Skeletal muscle tissue (tissue), 4 donors: ENCODE measurements around the gene BSN. TPM values are rescaled to one million over a fixed set of nuclear protein-coding genes. Genes with fewer than 3 reads are reported as not detected.
"Not testable (repeated sequence)": the region's sequence is repeated elsewhere in the genome, so short reads cannot be mapped to it uniquely, and the experiment has no call there.

ENCODE experiments used
- H3K27ac ChIP-seq: one replicate; pipeline ENCODE4 v1.7.0; 2013; ENCODE audit warnings: mild to moderate bottlenecking, low read depth, low read length, inconsistent platforms
- H3K27me3 ChIP-seq, 3 donors: one replicate each; pipeline ENCODE4 v1.7.0; 2013; ENCODE audit warnings: low read length in 3 of 3; ENCODE audit not compliant: control insufficient read depth in 3 of 3, insufficient read depth in 3 of 3
- H3K36me3 ChIP-seq, 3 donors: one replicate each; pipeline ENCODE4 v1.7.0; 2013; ENCODE audit warnings: low read length in 3 of 3; ENCODE audit not compliant: control insufficient read depth in 3 of 3, insufficient read depth in 3 of 3
- H3K4me1 ChIP-seq, 3 donors: one replicate each; pipeline ENCODE4 v1.7.0; 2013; ENCODE audit warnings: low read length in 3 of 3, mild to moderate bottlenecking in 3 of 3; ENCODE audit not compliant: control insufficient read depth in 3 of 3, insufficient read depth in 3 of 3
- H3K4me3 ChIP-seq, 3 donors: one replicate each; pipeline ENCODE4 v1.7.0; 2013; ENCODE audit warnings: low read length in 3 of 3
- H3K9ac ChIP-seq, 3 donors: one replicate each; pipeline ENCODE4 v1.7.0; 2013; ENCODE audit warnings: low read length in 3 of 3, mild to moderate bottlenecking in 3 of 3, moderate library complexity in 2 of 3, low read depth in 1 of 3
- H3K9me3 ChIP-seq, 3 donors: one replicate each; pipeline ENCODE4 v1.7.0; 2013; ENCODE audit warnings: low read length in 3 of 3; ENCODE audit not compliant: control insufficient read depth in 3 of 3
- total RNA-seq: library from RNA; depleted of rRNA; stranded (reverse); fragments of >200 nt; gene quantifications from one replicate; pipeline ENCODE4 v1.2.3, GENCODE V29; 2014
- donor health status: Osteomylitis.

BSN gene
- total RNA-seq, 1 donor from 2014 or later = under 0.01 TPM

GRCh38 chr3:49691481-49691880 lies 137.2 kb downstream of the BSN start:
- peaks cover 45 to 70% (median 57%) of the 10 kb centered on the region in 3 donors for H3K4me1 ChIP-seq
- H3K27ac ChIP-seq, H3K36me3 ChIP-seq, H3K9me3 ChIP-seq, H3K27me3 ChIP-seq: not testable (repeated sequence)
- H3K4me3 ChIP-seq = peak overlapping the region in 2 of 3 donors; percentile 9 to 41
- H3K9ac ChIP-seq = peak overlapping the region in 2 of 3 donors; percentile 48 to 62

GRCh38 chr3:49694409-49695070 lies 140.3 kb downstream of the BSN start:
- H3K4me1 ChIP-seq = peaks cover 50 to 77% (median 56%) of the 10 kb centered on the region in 3 donors
- peak overlapping the region; percentile 94 for H3K27ac ChIP-seq
- peaks cover 21 to 27% (median 21%) of the 10 kb centered on the region in 3 donors for H3K36me3 ChIP-seq
- not testable (repeated sequence) for H3K9me3 ChIP-seq, H3K27me3 ChIP-seq
- peak overlapping the region in 2 of 3 donors; percentile 29 to 31 for H3K4me3 ChIP-seq
- H3K9ac ChIP-seq = peak overlapping the region; percentile 48 to 77 (median 71)

DNA sequence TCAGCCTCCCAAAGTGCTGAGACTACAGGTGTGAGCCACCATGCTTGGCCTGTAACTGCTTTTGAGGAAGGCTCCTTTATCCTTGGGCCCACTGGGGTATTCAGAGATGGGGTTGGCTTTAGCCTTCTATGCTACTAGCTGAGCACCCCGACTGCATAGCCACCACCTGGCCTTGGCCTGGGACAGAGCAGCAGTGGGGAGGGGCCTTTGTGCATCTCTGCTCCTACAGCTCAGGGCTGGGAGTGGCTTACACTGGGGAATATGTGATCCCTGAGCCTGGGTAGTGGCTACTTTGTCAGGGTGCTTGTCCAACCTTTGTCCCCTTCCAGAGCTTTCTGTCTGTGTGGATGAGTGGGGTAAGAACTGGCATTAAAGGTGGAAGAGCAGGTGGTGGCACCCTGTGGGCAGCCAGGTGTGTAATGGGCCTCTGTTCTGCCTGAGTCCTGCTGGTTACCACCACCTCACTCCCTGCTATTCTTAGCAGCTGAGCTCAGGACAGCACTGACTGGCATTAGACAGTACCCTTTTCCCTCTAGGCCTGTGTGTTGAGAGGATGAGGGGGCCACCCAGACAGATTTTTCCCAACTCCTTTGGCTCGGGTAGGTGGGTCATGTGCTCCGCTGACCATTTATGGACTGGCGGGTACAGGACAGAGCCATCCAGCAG lies 141.2 kb downstream of the BSN start:
- H3K9ac ChIP-seq = peak overlapping the region in 2 of 3 donors; percentile 61 to 71
- not testable (repeated sequence) for H3K9me3 ChIP-seq, H3K27me3 ChIP-seq
- peak overlapping the region in 1 of 3 donors; percentile 41 for H3K4me3 ChIP-seq
- peak overlapping the region; percentile 94 for H3K27ac ChIP-seq
- peaks cover 49 to 80% (median 58%) of the 10 kb centered on the region in 3 donors for H3K4me1 ChIP-seq
- peaks cover 27 to 36% (median 28%) of the 10 kb centered on the region in 3 donors for H3K36me3 ChIP-seq

DNA sequence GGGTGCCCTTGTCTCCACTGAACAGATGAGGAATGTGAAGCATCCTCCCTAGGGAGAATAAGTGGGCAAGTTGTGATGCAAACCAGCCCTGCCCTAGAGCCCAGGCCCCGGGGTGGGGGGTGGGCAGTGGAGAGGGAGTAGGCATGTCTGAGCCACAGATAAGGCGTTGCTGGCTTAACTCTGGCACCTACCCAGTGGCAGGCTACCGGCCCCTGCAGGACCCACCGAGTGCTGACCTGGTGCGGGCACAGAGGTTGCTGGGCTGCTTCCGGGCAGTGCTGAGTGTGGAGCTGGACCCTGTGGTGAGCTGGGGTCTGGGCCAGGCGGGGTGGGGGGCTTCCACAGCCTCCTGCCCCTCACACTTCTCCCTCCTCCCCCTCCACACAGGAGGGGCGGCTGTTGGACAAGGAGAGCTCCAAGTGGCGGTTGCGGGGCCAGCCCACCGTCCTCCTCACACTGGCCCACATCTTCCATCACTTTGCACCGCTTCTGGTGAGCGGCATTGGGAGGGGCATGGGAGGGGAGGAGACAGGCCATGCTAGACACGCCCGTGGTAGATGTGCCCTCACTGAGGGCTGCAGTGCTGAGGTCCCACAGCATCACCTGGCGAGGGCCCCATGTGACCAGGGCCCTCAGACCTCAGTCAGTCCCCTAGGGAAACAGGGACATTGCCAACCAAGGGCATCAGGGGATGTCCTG lies 145.2 kb downstream of the BSN start:
- peak overlapping the region in 1 of 3 donors; percentile 33 for H3K9ac ChIP-seq
- H3K36me3 ChIP-seq = peaks cover 60 to 70% (median 62%) of the 10 kb centered on the region in 3 donors
- peak overlapping the region; percentile 47 for H3K27ac ChIP-seq
- no peaks in the 10 kb centered on the region for H3K9me3 ChIP-seq
- H3K4me1 ChIP-seq = peaks cover 31 to 78% (median 57%) of the 10 kb centered on the region in 3 donors
- H3K4me3 ChIP-seq = no peak overlapping the region
- no peaks in the 10 kb centered on the region for H3K27me3 ChIP-seq

DNA sequence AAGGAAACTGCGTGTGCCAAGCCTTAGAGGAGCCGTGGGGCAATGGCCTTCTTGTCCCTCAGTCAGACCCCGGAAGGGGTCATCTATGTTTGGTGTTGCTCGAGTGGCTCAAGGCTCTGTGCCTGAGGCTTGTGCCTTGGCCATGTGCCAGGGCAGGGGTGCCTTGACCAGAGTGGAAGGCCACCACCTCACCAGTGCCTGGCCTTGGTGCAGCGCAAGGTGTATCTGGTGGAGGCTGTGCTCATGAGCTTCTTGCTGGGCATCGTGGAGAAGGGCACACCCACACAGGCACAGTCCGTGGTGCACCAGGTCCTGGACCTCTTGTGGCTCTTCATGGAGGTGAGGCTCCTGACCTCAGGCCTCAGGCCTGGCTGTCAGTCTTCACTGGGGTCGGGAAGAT lies 145.7 kb downstream of the BSN start:
- Histone ChIP-seq H3K27ac (no peak overlapping the region), H3K36me3 (peaks cover 65 to 76% (median 68%) of the 10 kb centered on the region in 3 donors), H3K9ac (no peak overlapping the region), H3K27me3 (no peaks in the 10 kb centered on the region), H3K9me3 (no peaks in the 10 kb centered on the region), H3K4me1 (peaks cover 29 to 73% (median 53%) of the 10 kb centered on the region in 3 donors), H3K4me3 (no peak overlapping the region)

DNA sequence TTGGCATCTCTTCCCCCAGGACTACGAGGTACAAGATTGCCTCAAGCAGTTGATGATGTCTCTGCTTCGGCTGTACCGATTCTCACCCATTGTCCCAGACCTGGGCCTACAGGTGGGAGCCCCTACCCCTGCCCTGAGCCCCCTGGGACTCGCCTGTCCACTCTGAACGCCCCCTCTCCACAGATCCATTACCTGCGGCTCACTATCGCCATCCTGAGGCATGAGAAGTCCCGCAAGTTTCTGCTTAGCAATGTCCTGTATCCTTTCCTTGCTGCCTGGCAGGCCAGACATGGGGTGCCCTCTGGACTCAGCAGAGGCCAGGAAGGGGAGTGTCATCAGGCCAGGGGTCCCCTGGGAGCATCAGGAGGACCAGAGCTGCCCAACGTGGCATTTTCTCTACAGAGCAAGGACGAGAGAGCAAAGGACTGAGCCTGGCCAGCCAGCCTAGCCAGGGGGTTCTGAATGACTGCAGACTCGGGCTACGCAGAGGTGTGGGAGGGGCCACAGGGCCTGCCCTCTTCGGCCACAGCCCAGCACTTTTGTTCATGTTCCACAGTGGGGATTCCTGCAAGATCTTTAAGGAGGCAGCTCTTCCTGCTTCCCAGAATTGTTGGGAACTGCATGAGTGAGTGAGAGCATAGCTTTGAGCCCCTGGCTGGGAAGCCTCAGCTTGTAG lies 146.3 kb downstream of the BSN start:
- H3K4me3 ChIP-seq = no peak overlapping the region
- H3K9ac ChIP-seq = peak overlapping the region in 1 of 3 donors; percentile 45
- peaks cover 26 to 67% (median 47%) of the 10 kb centered on the region in 3 donors for H3K4me1 ChIP-seq
- H3K27me3 ChIP-seq = no peaks in the 10 kb centered on the region
- H3K36me3 ChIP-seq = peaks cover 71 to 82% (median 73%) of the 10 kb centered on the region in 3 donors
- no peak overlapping the region for H3K27ac ChIP-seq
- H3K9me3 ChIP-seq = no peaks in the 10 kb centered on the region

DNA sequence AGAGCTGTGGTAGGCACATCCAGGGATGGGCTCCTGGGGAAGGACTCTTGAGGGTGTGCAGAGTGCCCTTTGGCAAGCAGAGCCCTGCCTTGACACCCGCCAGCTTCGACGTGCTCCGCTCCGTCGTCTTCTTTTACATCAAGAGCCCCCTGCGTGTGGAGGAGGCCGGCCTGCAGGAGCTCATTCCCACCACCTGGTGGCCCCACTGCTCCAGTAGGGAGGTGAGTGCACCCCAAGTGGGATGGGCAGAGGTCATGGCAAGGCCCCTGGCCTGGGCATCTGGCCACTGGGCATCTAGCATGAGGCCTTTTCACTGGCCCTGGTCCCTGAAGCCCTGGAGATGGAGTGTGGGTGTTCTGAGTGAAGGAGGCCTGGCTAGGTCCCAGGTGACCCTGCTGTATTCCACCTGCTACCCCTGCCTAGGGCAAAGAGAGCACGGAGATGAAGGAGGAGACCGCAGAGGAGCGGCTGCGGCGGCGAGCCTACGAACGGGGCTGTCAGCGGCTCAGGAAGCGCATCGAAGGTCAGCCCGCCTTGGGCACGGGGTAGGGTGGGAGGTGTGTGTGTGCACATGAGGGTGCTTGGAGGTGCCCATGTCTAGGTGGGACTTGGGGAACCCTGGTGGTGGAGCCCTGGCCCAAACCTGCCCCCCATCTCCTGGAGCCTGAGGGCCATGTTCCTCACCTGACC lies 147.3 kb downstream of the BSN start:
- Histone ChIP-seq H3K27me3 (no peaks in the 10 kb centered on the region), H3K4me3 (peak overlapping the region in 1 of 3 donors; percentile 22), H3K27ac (no peak overlapping the region), H3K9me3 (no peaks in the 10 kb centered on the region), H3K4me1 (peaks cover 24 to 59% (median 40%) of the 10 kb centered on the region in 3 donors), H3K36me3 (peaks cover 78 to 90% (median 82%) of the 10 kb centered on the region in 3 donors), H3K9ac (peak overlapping the region in 2 of 3 donors; percentile 40 to 45)

GRCh38 chr3:49702672-49703071 lies 148.4 kb downstream of the BSN start:
- H3K9me3 ChIP-seq = no peaks in the 10 kb centered on the region
- H3K9ac ChIP-seq = no peak overlapping the region
- H3K4me3 ChIP-seq = no peak overlapping the region
- no peaks in the 10 kb centered on the region for H3K27me3 ChIP-seq
- peaks cover 17 to 48% (median 29%) of the 10 kb centered on the region in 3 donors for H3K4me1 ChIP-seq
- H3K27ac ChIP-seq = no peak overlapping the region
- H3K36me3 ChIP-seq = peaks cover 83 to 90% (median 85%) of the 10 kb centered on the region in 3 donors

DNA sequence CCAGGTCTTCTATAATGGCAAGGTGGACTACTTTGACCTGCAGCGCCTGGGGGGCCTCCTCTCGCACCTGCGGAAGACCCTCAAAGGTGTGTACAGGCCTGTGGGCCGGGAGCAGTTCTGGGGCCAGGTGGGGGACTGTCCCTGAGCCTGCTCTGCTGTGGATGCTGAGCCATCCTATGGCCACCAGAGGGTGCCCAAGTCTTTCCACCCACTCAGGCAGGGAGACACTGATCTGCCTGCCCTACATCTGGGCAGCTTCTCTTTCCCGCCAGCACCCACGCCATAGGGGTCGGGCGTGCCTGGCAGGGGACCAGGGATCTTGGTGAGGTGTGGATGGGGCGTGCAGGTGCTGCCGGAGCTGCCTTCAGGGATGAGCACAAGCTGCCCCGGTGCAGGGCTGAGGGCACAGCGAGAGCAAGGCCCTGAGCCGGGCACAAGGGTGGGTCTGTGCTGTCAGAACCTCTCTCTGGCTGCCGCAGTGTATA lies 149.2 kb downstream of the BSN start:
- Histone ChIP-seq H3K4me1 (peaks cover 12 to 40% (median 23%) of the 10 kb centered on the region in 3 donors), H3K4me3 (no peak overlapping the region), H3K36me3 (peaks cover 82 to 88% (median 84%) of the 10 kb centered on the region in 3 donors), H3K9ac (no peak overlapping the region), H3K27me3 (no peaks in the 10 kb centered on the region), H3K27ac (no peak overlapping the region), H3K9me3 (no peaks in the 10 kb centered on the region)
